Keratinocyte (primary cell): Measurements from ENCODE around the gene GRK1. TPM values are rescaled to one million over a fixed set of nuclear protein-coding genes. Genes with fewer than 3 reads are reported as not detected.

ENCODE experiments used
- DNase-seq: peaks from one replicate; pipeline ENCODE4 v3.0.0-alpha.2; 2011; ENCODE audit warnings: low read depth, missing footprints, low spot score
- FAIRE-seq: peaks from 2 replicates; lab custom pipeline; 2011; peaks lifted over from hg19 to GRCh38; lab: Jason Lieb, UNC
- H2AFZ ChIP-seq: 2 replicates; pipeline ENCODE4 v1.6.0; 2012; ENCODE audit warnings: low read length, control low read depth, inconsistent platforms; ENCODE audit not compliant: control insufficient read depth
- H3K27ac ChIP-seq: 2 replicates; pipeline ENCODE4 v1.5.1; 2011; ENCODE audit warnings: low read length; ENCODE audit not compliant: control insufficient read depth, insufficient read depth
- H3K27me3 ChIP-seq: 3 replicates; pipeline ENCODE4 v1.6.0; 2011; ENCODE audit warnings: low read length; ENCODE audit not compliant: control insufficient read depth, insufficient read depth; ENCODE audit errors: extremely low read depth
- H3K36me3 ChIP-seq, 2 experiments: 2 replicates in 1 of 2; 3 replicates in 1 of 2; pipeline ENCODE4 v1.5.1; 2011; ENCODE audit warnings: low read length in 2 of 2, mild to moderate bottlenecking in 1 of 2; ENCODE audit not compliant: control insufficient read depth in 2 of 2, insufficient read depth in 2 of 2; ENCODE audit errors: extremely low read depth in 1 of 2
- H3K4me1 ChIP-seq: 3 replicates; pipeline ENCODE4 v1.5.1; 2011; ENCODE audit warnings: low read length; ENCODE audit not compliant: control insufficient read depth, insufficient read depth; ENCODE audit errors: extremely low read depth
- H3K4me2 ChIP-seq: 3 replicates; pipeline ENCODE4 v1.6.0; 2011; ENCODE audit warnings: low read depth, low read length; ENCODE audit not compliant: control insufficient read depth, insufficient read depth; ENCODE audit errors: extremely low read depth
- H3K4me3 ChIP-seq, 3 experiments: fragments of 200-600 bp in 1 of 3; sonication (generic) in 1 of 3; 2 replicates in 2 of 3; 3 replicates in 1 of 3; pipeline ENCODE4 v1.5.1; 2011 to 2016; ENCODE audit warnings: low read length in 3 of 3, mild to moderate bottlenecking in 3 of 3, control low read depth in 2 of 3, inconsistent platforms in 1 of 3, low read depth in 1 of 3, mixed read lengths in 1 of 3, mixed run types in 1 of 3, moderate library complexity in 1 of 3; ENCODE audit not compliant: control insufficient read depth in 2 of 3, insufficient read depth in 2 of 3; ENCODE audit errors: extremely low read depth in 1 of 3
- H3K79me2 ChIP-seq: 2 replicates; pipeline ENCODE4 v1.6.0; 2012; ENCODE audit warnings: low read length; ENCODE audit not compliant: control insufficient read depth, insufficient read depth
- H3K9ac ChIP-seq: 3 replicates; pipeline ENCODE4 v1.6.0; 2011; ENCODE audit warnings: low read length; ENCODE audit not compliant: control insufficient read depth, insufficient read depth; ENCODE audit errors: extremely low read depth
- H3K9me1 ChIP-seq: 3 replicates; pipeline ENCODE4 v1.6.0; 2011; ENCODE audit warnings: low read length; ENCODE audit not compliant: control insufficient read depth, insufficient read depth; ENCODE audit errors: extremely low read depth
- H3K9me3 ChIP-seq: 2 replicates; pipeline ENCODE4 v1.5.1; 2012; ENCODE audit warnings: low read depth, low read length; ENCODE audit not compliant: control insufficient read depth
- H4K20me1 ChIP-seq: 3 replicates; pipeline ENCODE4 v1.6.0; 2011; ENCODE audit warnings: low read length; ENCODE audit not compliant: control insufficient read depth, insufficient read depth; ENCODE audit errors: extremely low read depth
- CTCF ChIP-seq, 3 experiments: IDR thresholded peaks in 1 of 3; conservative IDR thresholded peaks in 1 of 3; optimal IDR thresholded peaks in 1 of 3; 2 replicates in 2 of 3; 3 replicates in 1 of 3; pipeline versions ENCODE3 to v1.5.1; 2011; ENCODE audit warnings: low read length in 3 of 3, mild to moderate bottlenecking in 3 of 3, moderate library complexity in 2 of 3, control low read depth in 1 of 3, inconsistent platforms in 1 of 3; ENCODE audit not compliant: insufficient read depth in 2 of 3; ENCODE audit errors: extremely low read depth in 1 of 3
- EZH2 ChIP-seq: IDR thresholded peaks from one replicate; pipeline ENCODE4 v1.6.1; 2012; ENCODE audit warnings: inconsistent platforms, mild to moderate bottlenecking, low read length, moderate library complexity
- dilution Hi-C: fragments of 300-500 bp; cut with MboI; formaldehyde crosslinking; loops from one replicate; pipeline ENCODE4 v1.7.0; 2020; ENCODE audit warnings: low sequenced_read_pairs; ENCODE audit not compliant: extremely low pct_ligation_motif_present
- polyA plus RNA-seq, 5 experiments: library from polyadenylated mRNA; depleted of rRNA in 3 of 5; stranded (reverse) in 3 of 5; stranded (forward) in 1 of 5; unstranded in 1 of 5; fragments of >200 nt; gene quantifications; 1 replicate in 1 of 5; 2 replicates in 3 of 5; 3 replicates in 1 of 5; pipeline versions ENCODE4 v1.2.1 to v1.2.3, GENCODE V29; 2011 to 2012; ENCODE audit warnings: missing spikeins in 2 of 5, low read depth in 1 of 5, low replicate concordance in 1 of 5

Gene GRK1
- polyA plus RNA-seq, 1 donor (not counting 4 experiments of a cell fraction or from before 2014, with no cell fraction given) = not detected

- H3K4me2 ChIP-seq = no peak overlapping the region
- H3K9me1 ChIP-seq = no peaks in the 10 kb centered on the region
- dilution Hi-C loops = no loop called here
- H3K27ac ChIP-seq = no peak overlapping the region
- no peak overlapping the region for H3K9ac ChIP-seq
- peaks cover 17% of the 10 kb centered on the region for H3K27me3 ChIP-seq
- H3K4me1 ChIP-seq = peaks cover 19% of the 10 kb centered on the region
- no peaks in the 10 kb centered on the region for H4K20me1 ChIP-seq
- no peak overlapping the region for H2AFZ ChIP-seq
- DNase-seq = no peak
- no peaks in the 10 kb centered on the region for H3K79me2 ChIP-seq
- no peaks in the 10 kb centered on the region for H3K9me3 ChIP-seq
- TF ChIP-seq EZH2 = no peak
- TF ChIP-seq CTCF (optimal IDR thresholded peaks at IDR 0.05 in 1 of 3, IDR thresholded peaks at IDR 0.05 in 1 of 3, conservative IDR thresholded peaks at IDR 0.05 in 1 of 3; ENCODE audit: extremely low read depth in 1 of 3, insufficient read depth in 2 of 3, low read length in 3 of 3) = no peak
- no peak for FAIRE-seq
- no peak overlapping the region for H3K4me3 ChIP-seq
- no peaks in the 10 kb centered on the region for H3K36me3 ChIP-seq
Observed at GRCh38 chr13:113777311-113778260, 110.6 kb downstream of the GRK1 start.

- H3K4me1 ChIP-seq = peaks cover 28% of the 10 kb centered on the region
- FAIRE-seq (no peak), DNase-seq (peak; percentile 55)
- dilution Hi-C loops = no loop called here
- H3K9ac ChIP-seq = no peak overlapping the region
- no peak overlapping the region for H3K27ac ChIP-seq
- no peaks in the 10 kb centered on the region for H4K20me1 ChIP-seq
- H3K4me2 ChIP-seq = peak overlapping the region; percentile 26
- H3K27me3 ChIP-seq = peaks cover 16% of the 10 kb centered on the region
- no peak overlapping the region for H3K4me3 ChIP-seq
- H3K9me1 ChIP-seq = no peaks in the 10 kb centered on the region
- TF ChIP-seq EZH2 (no peak), CTCF (optimal IDR thresholded peaks at IDR 0.05 in 1 of 3, IDR thresholded peaks at IDR 0.05 in 1 of 3, conservative IDR thresholded peaks at IDR 0.05 in 1 of 3; ENCODE audit: extremely low read depth in 1 of 3, insufficient read depth in 2 of 3, low read length in 3 of 3) (no peak)
- H3K9me3 ChIP-seq = peaks cover 5% of the 10 kb centered on the region
- H2AFZ ChIP-seq = no peak overlapping the region
- no peaks in the 10 kb centered on the region for H3K36me3 ChIP-seq
- no peaks in the 10 kb centered on the region for H3K79me2 ChIP-seq
Observed at GRCh38 chr13:113781571-113781970, 114.6 kb downstream of the GRK1 start.
